SK-N-MC (cell line): ENCODE measurements around the gene SLC26A5.

Experiments used
- EZH2 ChIP-seq: fragments of 200-600 bp; sonication (generic); IDR thresholded peaks from one replicate; pipeline ENCODE4 v1.6.1; 2017; ENCODE audit warnings: antibody characterized with exemption
- FOXP2 ChIP-seq: optimal IDR thresholded peaks from 2 replicates; pipeline ENCODE3; 2011; ENCODE audit warnings: mild to moderate bottlenecking, moderate library complexity; ENCODE audit not compliant: insufficient read depth; ENCODE audit errors: extremely low read length, control extremely low read depth
- POLR2AphosphoS5 ChIP-seq: IDR thresholded peaks from 2 replicates; pipeline ENCODE4 v1.6.1; 2012; ENCODE audit warnings: mild to moderate bottlenecking, low read depth, low read length, borderline replicate concordance

DNA sequence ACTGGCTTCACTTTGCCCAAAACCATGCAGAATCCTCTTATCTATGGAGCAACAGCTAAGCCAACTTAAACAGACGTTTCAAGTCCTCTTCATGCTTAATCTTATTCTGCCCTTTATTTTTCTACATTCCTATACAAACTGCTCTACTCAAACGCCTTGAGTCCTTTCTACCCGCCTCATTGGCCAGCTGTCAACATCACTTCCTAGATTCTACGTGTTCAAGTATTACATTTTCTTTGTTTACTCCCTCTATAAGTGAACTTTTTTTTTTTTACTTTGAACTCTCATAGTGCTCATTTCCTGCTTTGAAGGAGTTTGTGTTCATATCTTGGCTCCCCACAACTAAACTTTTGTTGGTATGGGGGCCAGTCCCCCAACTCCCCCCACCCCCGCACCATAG, 28.9 kb upstream of the SLC26A5 start:
- TF ChIP-seq POLR2AphosphoS5: no peak
- TF ChIP-seq EZH2: no peak
- TF ChIP-seq FOXP2: no peak
